HL-60 (cell line): ENCODE measurements around the gene MRPS34.

Source experiments
- DNase-seq, 2 experiments: peaks; one replicate each; pipeline ENCODE4 v3.0.0-alpha.2; 2010 to 2020; ENCODE audit warnings: low read depth in 1 of 2, low spot score in 1 of 2
- H3K27ac ChIP-seq: fragments of 250-450 bp; sonication (Bioruptor Pico); replicated peaks from 2 replicates; pipeline ENCODE4 v1.5.1; 2020; ENCODE audit warnings: mild to moderate bottlenecking, moderate library complexity
- H3K27me3 ChIP-seq: fragments of 250-450 bp; sonication (Bioruptor Pico); 2 replicates; pipeline ENCODE4 v1.5.1; 2021; ENCODE audit warnings: mild to moderate bottlenecking, moderate library complexity; ENCODE audit not compliant: insufficient read depth, poor library complexity, severe bottlenecking
- H3K4me3 ChIP-seq: replicated peaks from 2 replicates; pipeline ENCODE4 v1.5.1; 2011; ENCODE audit warnings: mild to moderate bottlenecking, control low read depth, low read length; ENCODE audit not compliant: insufficient read depth
- CTCF ChIP-seq: IDR thresholded peaks from one replicate; pipeline ENCODE4 v1.5.1; 2011; ENCODE audit warnings: low read length, control low read depth, inconsistent platforms; ENCODE audit not compliant: insufficient read depth
- GABPA ChIP-seq: IDR thresholded peaks from 2 replicates; pipeline ENCODE4 v1.6.1; 2012; ENCODE audit warnings: low read depth
- POLR2AphosphoS5 ChIP-seq: IDR thresholded peaks from 2 replicates; pipeline ENCODE4 v1.6.1; 2012; ENCODE audit warnings: low read depth
- REST ChIP-seq: IDR thresholded peaks from 2 replicates; pipeline ENCODE4 v1.6.1; 2012; ENCODE audit warnings: low read depth; ENCODE audit not compliant: insufficient replicate concordance
- SPI1 ChIP-seq: IDR thresholded peaks from 2 replicates; pipeline ENCODE4 v1.6.1; 2012; ENCODE audit warnings: low read depth, mild to moderate bottlenecking, borderline replicate concordance

MRPS34 gene

DNA sequence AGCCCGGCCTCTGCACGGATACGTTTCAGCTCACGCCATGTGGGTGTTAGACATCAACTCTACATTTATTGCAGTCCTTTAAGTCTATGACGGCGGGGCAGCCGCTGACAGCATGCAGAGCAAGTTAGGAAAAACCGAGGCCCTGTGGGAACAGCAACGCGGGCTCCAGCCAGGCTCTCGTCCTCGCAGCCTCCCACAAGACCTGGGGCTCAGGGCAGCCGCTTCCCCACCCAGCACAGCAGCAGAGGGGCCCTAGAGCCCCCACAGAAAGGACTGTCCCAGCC is 3.7 kb upstream of the MRPS34 start:
- TF ChIP-seq CTCF = no peak
- no peak for TF ChIP-seq GABPA
- TF ChIP-seq POLR2AphosphoS5 = no peak
- TF ChIP-seq SPI1 = no peak
- no peak for TF ChIP-seq REST
- no peak overlapping the region for H3K27ac ChIP-seq

DNA sequence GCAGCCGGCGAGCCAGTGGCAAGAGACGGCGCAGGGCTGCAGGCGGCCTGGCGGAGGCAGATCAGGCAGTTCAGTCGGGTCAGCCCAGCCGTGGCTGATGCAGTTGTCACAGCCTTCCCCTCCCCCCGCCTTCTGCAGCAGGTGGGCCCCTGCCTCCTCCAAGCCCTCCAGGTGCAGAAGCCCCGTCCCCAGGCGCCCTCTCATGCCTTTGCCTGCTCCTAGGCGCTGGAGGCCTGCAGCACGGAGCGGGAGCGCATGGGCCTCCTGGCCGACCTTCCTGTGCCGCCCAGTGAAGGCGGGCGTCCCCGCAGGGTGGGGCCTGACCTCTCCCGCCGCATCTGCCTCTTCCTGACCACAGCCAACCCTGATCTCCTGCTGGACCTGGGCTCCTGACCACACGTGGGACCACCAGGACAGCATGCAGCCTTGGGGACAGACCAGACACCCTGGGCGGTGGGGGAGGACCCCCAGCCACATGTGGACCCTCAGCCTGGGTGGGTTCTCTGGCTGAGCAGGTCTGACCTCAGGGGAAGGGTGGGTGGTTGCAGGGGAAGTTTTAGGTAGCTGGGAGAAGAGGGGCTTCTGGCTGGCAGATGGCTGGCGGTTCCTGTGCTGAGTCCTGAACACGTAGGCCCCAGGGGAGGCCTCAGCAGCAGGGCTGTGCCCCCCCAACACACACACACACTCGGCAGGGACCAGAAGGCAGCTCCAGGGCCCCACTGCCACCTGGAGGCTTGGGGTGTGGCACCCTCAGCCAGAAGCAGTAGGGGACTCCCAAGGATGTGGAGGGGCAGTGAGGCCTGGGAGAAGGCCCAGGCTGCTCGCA is 3.1 kb upstream of the MRPS34 start:
- Histone ChIP-seq H3K4me3 (no peak overlapping the region), H3K27me3 (no peaks in the 10 kb centered on the region), H3K27ac (no peak overlapping the region)
- no peak for TF ChIP-seq CTCF
- peak; percentile 31; the same call in 1 of the 2 replicates for TF ChIP-seq POLR2AphosphoS5
- TF ChIP-seq SPI1 = no peak
- DNase-seq = no peak

More for the DNA sequence above, 3.7 kb upstream of the MRPS34 start:
- no peak for DNase-seq
- Histone ChIP-seq H3K27me3 (no peaks in the 10 kb centered on the region), H3K4me3 (no peak overlapping the region)

- no peaks in the 10 kb centered on the region for H3K27me3 ChIP-seq
- H3K4me3 ChIP-seq = no peak overlapping the region
- no peak for TF ChIP-seq CTCF
- no peak for DNase-seq
- no peak overlapping the region for H3K27ac ChIP-seq
These were observed 2.3 kb upstream of the MRPS34 start for GRCh38 chr16:1775006-1775845.

DNA sequence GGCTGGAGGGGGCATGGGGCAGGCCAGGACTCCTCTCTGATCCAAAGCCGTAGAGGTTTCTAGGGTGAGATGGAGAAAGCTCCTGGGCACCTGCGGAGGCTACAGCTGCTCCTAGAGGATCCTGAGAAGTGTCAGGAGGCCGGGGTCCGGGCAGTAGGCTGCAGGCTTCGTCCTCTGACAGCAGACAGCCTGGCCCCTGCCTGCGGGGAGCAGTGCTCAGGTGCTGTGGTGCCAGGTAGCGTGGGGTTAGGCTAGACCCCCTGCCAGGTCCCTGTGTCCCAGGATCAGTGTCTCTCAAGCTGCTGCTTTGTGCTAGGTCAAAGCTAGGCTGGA is 1.5 kb upstream of the MRPS34 start:
- Histone ChIP-seq H3K27ac (peak overlapping the region; percentile 91), H3K27me3 (no peaks in the 10 kb centered on the region), H3K4me3 (peak overlapping the region; percentile 96)
- no peak for DNase-seq
- TF ChIP-seq POLR2AphosphoS5 (no peak), REST (no peak), GABPA (no peak), CTCF (no peak), SPI1 (no peak)
